Germinal center (tissue), 1 donor: ENCODE data around the gene FAM114A2.
A peak's percentile ranks its signal among the peaks of the same experiment; 100 is the strongest.
"Not testable (repeated sequence)": the region's sequence is repeated elsewhere in the genome, so short reads cannot be mapped to it uniquely, and the experiment has no call there.

ENCODE experiments used
- DNase-seq: peaks from one replicate; pipeline ENCODE4 v3.0.0; 2012; ENCODE audit warnings: mixed read lengths, low spot score

FAM114A2 gene

GRCh38 chr5:154038707-154039457 is at the start of gene FAM114A2, which contains the start of gene MFAP3:
FAM114A2 (minus strand) TSS chr5:154038910; CDS start chr5:154034953, 3,957 bp downstream.
MFAP3 (plus strand) TSS chr5:154038967; CDS start chr5:154049723, 10,756 bp downstream.
- peak; percentile 92 for DNase-seq

- DNase-seq: no peak
Observed at GRCh38 chr5:154087260-154087659, 48.5 kb upstream of the FAM114A2 start.

- DNase-seq: no peak
Observed at GRCh38 chr5:154086641-154087040, 47.9 kb upstream of the FAM114A2 start.

DNA sequence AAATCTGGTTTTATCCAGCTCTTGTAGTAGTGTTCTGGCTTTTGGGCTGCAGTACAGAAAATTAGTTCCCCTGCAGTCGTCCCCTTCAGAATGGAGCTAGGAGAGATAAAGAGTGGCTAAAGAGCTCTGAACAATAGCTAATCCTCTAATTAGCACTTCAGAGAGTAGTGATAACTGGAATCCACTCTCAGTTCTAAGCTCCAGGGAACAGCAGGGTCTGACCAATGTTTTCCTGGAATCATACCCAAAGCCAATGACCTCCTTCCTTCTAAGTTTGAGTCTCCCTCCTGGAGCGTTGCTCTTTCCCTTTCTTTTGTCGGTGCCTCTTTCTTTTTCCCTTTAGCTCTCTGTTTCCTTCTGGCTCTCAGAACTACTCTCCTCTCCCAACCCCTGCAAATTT is 47.4 kb upstream of the FAM114A2 start:
- DNase-seq: no peak

DNA sequence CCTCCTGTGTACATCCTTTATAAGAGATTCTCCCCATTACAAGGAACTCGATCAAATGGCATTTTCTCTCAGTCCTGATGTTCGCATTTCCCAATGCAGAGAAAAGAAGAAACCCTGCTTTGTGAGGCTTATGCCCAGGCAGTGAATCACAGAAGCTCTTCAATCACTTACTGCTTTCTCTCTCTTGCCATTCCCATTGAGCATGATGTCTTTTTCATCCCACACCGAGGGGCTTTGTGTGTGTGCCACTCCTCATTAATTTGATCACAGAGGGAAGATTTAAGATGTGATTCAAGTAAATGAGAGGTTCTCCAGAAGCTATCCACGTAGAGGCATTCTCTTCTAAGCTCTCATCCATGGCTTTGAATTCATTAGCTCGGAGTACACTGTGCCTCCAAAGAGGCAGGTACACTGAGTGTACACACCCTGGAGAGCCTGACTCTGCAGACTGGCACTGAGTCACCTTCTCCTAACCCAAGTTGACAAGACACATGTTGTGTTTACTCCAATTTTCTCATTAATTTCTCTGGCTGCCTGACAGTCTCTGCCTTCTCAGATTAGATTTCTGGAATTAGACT is 45.4 kb upstream of the FAM114A2 start:
- DNase-seq: no peak

- no peak for DNase-seq
Observed at GRCh38 chr5:154081246-154081645, 42.5 kb upstream of the FAM114A2 start.

GRCh38 chr5:154078272-154078671 is 39.6 kb upstream of the FAM114A2 start:
- no peak for DNase-seq

GRCh38 chr5:154077696-154078095 is 39.0 kb upstream of the FAM114A2 start:
- DNase-seq: no peak

DNA sequence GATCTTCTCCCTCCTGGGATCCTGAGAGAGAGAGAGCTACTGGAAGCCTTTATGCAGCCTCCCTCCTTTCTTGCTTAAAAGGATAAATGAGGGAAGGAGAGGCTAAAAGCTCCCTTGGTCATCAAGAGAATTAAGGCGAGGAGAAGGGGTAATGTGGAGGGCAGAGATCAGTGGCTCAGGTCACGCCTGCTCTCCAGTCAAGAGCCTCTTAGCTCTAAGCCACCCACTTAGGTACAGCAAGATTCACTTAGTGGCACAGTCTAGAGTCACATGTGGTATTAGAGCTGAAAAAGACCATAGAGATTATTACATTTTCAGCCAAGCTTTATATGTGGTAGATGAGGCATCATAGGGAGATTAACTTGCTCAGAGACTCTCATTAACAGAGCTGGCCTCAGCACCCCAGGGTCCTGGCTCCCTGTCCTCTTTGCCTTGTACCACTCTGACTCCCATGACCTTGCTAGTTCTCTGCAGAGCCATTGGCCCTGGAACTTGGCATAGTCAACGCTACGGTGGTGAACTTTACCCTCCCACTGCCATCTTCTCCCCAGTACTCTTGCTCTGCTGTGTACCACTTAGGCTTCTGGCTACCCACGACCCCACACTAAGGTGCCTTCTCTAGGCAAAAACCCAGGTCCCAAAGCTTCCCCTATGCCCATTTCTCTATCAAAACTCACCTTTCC is 37.7 kb upstream of the FAM114A2 start:
- no peak for DNase-seq

- peak; percentile 79 for DNase-seq
Observed at GRCh38 chr5:154072414-154073171, 33.9 kb upstream of the FAM114A2 start.

- DNase-seq: no peak
Observed at GRCh38 chr5:154071799-154072413, 33.2 kb upstream of the FAM114A2 start.

DNA sequence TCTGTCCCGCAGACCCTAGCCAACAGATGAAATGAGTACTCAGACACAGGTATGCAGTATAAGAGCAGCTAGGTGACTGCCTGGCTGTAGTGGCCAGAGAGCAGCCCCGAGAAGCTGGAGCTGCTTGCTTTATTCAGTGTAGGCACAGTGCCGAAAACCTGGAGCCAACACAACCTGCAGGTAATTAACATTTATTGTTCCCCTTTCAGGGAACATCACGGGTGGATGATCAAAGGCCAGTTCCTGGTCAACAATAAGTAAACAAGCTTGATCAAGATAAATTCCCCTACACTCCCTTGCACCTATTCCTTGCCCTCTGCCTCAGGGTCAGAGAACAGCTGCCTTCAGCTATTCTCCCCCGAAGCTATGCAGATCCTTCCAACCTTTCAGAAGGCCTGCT is 31.1 kb upstream of the FAM114A2 start:
- not testable (repeated sequence) for DNase-seq

GRCh38 chr5:154065971-154066370 is 27.3 kb upstream of the FAM114A2 start:
- no peak for DNase-seq

GRCh38 chr5:154063372-154063771 is 24.7 kb upstream of the FAM114A2 start:
- no peak for DNase-seq

DNA sequence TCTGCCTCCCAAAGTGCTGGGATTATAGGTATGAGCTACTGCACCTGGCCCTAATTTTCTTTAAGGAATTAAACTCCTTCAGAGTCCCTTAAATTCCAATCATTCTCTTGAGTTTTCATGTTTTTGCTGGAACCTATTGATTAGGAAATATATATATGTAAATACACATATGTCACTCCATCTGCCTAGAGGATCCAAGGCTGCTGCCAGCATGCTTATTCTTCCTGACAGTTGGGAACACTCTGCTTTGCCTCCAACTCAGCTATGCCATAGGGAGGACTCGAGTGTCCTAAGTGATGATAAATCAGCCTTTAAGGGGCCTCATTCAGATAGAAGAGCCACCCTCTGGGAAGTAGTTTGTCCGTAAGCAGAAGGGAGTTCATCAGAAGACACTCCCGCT is 21.9 kb upstream of the FAM114A2 start:
- DNase-seq: no peak

DNA sequence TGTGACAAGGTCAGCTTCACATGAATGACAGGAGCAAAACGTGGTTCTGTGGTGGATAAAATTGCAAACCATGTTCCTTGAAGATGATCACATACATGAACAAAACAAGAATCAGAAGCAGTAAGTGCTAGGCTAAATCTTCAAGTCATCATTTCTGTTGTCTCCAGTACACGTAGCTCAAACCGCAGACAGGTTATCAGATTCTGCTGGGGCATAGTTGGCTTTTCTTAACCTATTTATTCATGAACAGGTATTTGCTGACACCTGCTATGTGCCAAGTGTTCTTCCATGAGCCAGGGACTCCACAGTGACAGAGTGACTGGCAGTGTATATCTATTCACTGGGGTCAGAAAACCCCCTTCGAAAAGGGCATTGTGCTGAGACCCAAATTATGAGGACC is 20.9 kb upstream of the FAM114A2 start:
- no peak for DNase-seq

DNA sequence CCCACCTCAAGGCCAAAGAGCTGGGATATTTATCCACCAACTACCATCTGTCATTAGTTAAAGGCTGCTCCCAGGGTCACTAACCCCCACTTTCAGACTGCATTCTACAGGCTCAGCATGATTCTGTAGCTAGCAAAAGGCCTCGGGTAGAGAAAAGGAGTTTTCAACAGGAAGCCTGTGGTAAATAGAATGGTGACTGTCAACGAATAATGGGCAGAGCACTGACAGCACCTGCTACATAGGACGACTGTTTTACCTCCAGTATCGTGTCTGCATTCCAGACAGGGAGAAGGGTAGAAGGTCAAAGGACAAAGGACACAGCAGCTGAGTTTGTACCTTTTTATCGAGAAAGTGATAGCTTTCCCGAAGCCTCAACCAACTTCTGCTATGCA is 20.3 kb upstream of the FAM114A2 start:
- no peak for DNase-seq

GRCh38 chr5:154058055-154059038 is 19.6 kb upstream of the FAM114A2 start:
- no peak for DNase-seq

DNA sequence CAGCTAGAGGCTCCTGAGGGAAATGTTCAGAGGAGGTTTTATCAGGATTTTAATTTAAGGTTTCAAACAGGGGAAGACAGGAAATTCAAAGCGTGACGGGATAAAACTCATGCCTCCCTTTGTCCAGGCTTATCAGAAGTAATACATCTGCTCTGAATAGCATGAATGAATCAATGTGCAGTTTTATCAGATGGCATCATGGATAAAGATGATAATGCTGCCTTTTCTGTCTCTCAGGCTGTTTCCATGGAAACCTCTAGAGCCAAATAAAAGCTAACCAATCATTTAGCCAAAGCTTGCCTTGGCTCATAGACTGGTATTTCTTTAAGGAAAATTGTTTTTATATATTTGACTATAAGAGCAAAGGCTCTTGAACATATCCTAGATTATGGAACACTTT is 16.5 kb upstream of the FAM114A2 start:
- no peak for DNase-seq

- no peak for DNase-seq
Observed at GRCh38 chr5:154053468-154053867, 14.8 kb upstream of the FAM114A2 start.

GRCh38 chr5:154049636-154050035 is 10.9 kb upstream of the FAM114A2 start:
- no peak for DNase-seq
